SKM-1 treated with dmso at 0.1 percent for 144 hours (cell line): ENCODE measurements around the gene HIKESHI.

Source experiments
- DNase-seq: peaks from one replicate; lab custom pipeline; 2025; ENCODE audit not compliant: unreplicated experiment; lab: John Stamatoyannopoulos, UW

The HIKESHI gene

GRCh38 chr11:86374069-86374468 is 72.0 kb downstream of the HIKESHI start:
- DNase-seq = no peak

DNA sequence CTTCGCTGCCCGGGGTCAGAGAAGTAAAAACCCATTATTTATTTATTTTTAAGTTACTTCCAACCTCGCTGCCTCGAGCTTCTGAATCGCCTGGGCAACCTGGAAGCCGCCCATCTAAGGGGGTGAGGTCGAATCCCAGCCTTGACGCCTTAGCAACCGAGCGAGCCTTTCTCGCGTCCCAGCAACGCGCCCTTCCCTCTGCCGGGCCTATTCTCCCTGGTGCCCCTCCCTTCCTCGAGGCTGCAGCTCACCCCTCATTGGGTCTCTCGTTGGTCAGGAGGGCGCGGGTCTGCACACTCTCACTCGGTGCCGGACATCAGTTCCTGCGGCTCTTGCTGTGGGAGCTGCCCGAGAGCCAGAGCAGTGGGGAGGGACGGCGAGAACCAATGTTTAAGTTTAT is 72.5 kb downstream of the HIKESHI start, which contains the start of gene CCDC81:
CCDC81 (plus strand) TSS at position 302 of the 400 bp plus-strand sequence. CDS start 277 bp downstream, outside the sequence.
- DNase-seq = no peak

GRCh38 chr11:86377972-86378371 is 75.9 kb downstream of the HIKESHI start:
- DNase-seq = no peak

DNA sequence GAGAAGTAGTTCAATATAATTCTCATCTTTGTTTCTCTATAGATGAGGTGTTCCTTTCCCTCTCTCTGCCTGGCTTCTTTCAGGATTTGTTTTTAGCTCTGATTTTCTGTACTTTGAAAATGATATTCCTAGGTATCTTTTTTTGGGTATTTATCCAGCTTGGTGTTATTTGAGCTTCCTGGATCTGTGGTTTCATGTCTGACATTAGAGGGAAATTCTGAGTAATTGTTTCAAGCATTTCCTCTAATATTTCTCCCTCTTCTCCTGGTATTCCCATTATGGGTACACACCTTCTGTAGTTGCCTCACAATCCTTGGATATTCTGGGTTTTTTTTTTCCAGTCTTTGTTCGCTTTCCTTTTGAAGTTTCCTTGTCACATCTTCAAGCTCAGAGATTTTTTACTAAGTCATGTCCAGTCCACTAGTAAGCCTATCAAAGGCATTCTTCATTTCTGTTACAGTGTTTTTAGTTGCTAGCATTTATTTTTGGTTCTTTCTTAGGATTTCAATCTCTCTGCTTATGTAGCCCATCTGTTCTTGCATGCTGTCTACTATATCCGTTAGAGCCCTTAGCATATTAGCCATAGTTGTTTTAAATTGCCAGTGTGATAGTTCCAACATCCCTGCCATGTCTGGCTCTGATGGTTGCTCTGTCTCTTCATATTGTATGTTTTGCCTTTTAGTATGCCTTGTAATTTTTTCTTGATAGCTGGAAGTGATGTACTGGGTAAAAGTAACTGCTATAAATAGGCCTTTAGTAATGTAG is 78.4 kb downstream of the HIKESHI start:
- no peak for DNase-seq

GRCh38 chr11:86383041-86383955 is 81.3 kb downstream of the HIKESHI start:
- DNase-seq = no peak

DNA sequence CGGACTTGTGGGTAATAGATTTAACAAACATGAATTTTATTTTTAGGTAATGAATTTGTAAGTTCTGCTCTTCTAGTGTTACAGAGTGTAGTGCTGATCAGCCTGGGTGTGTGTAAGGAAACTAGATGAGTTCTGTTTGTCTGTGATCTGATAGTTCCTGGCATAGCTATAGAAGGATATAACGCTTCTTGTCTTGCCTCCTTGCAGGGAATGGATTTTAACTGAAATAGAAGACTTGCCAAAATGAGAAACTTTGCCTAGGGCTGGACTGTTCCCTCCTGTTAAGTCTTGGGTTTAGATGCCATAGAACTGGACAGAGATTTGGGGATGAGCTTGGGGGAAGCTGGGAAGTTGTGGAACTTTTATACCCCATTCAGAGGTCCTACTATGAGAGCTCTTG is 84.2 kb downstream of the HIKESHI start:
- DNase-seq = no peak

- DNase-seq = no peak
These were observed 84.7 kb downstream of the HIKESHI start for GRCh38 chr11:86386746-86387145.

- no peak for DNase-seq
These were observed 86.2 kb downstream of the HIKESHI start for GRCh38 chr11:86388198-86388597.

DNA sequence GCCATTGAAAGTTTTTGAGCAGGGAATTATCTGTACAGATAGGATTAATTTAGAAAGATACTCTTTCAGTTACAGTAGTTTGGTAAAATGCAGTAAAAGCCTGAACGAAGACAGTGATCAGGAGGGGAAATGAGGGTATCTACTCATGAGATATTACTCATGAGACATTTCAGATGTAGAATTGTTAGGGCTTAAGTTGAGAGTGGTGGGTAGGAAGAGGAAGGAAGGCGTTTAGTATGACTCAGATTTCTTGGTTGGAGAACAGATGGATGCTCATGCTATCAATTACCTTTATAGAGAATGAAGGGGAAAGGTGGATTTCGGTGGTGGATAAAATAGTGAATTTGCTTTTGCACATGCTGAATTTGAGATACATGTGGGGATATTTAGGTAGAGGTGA is 88.4 kb downstream of the HIKESHI start:
- no peak for DNase-seq

DNA sequence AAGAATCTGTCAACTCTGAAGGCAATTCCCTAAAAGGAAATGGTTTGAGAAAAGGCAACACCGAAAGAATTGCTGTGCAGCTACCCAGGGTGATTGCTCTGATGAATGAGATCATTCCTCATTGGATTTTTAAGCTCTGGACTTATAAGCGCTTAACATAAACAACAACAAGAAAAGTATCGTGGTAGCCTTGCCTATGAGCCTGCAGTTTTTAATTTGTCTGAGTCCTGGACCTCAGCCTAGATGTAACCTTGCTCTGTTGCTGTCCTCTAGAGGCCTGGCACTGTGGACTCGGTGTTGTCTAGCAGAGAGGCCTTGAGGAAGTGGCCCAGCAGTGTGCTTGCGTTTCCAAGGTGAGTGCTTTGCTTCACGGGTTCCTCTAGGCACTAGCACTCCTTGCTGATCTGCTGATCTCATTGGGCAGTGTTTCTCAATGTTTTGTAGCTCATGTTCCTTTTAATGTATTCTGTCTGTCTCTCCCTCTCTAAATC is 93.1 kb downstream of the HIKESHI start:
- peak; percentile 9 for DNase-seq
